ENCODE data around the gene NDUFB7. TPM values are rescaled to one million over a fixed set of nuclear protein-coding genes. Genes with fewer than 3 reads are reported as not detected.

Gene NDUFB7
- total RNA-seq, 2 experiments from 2014 or later = 141 to 282 TPM

GRCh38 chr19:14520543-14520942 lies 51.3 kb downstream of the NDUFB7 start:
- no peak for TF ChIP-seq CTCF (conservative IDR thresholded peaks at IDR 0.05; ENCODE audit: low read length)
- TF ChIP-seq EZH2phosphoT487 (IDR thresholded peaks at IDR 0.05; ENCODE audit: borderline replicate concordance, low read depth, low read length) = no peak
- Histone ChIP-seq H3K4me2 (ENCODE audit: low read length) (no peak overlapping the region), H4K20me1 (ENCODE audit: insufficient read depth, low read length) (peaks cover 17% of the 10 kb centered on the region), H3K4me1 (ENCODE audit: insufficient read depth, low read length, poor library complexity, severe bottlenecking) (peaks cover 49% of the 10 kb centered on the region), H3K9me2 (ENCODE audit: insufficient read depth, low read length) (no peaks in the 10 kb centered on the region), H2AFZ (ENCODE audit: low read length) (no peak overlapping the region), H3K9me3 (ENCODE audit: low read length) (no peaks in the 10 kb centered on the region), H3K27ac (ENCODE audit: low read depth, low read length, poor library complexity, severe bottlenecking) (no peak overlapping the region), H3K79me2 (ENCODE audit: insufficient read depth, low read depth, low read length) (peaks cover 26% of the 10 kb centered on the region), H3K4me3 (ENCODE audit: low read depth, low read length, poor library complexity, severe bottlenecking) (no peak overlapping the region), H3K36me3 (ENCODE audit: insufficient read depth, low read length) (peaks cover 19% of the 10 kb centered on the region)
- ChIA-PET POLR2A (no interaction called here), CTCF (ENCODE audit: unreplicated experiment) (no interaction called here)
- intact Hi-C loops (cut with micrococcal nuclease; ENCODE audit: unreplicated experiment) = no loop called here
- DNase-seq (ENCODE audit: low spot score) = no peak
- no TSS peak for BruUV-seq (replicated peaks)

GRCh38 chr19:14519860-14520407 lies 51.9 kb downstream of the NDUFB7 start:
- ChIA-PET POLR2A (no interaction called here), CTCF (ENCODE audit: unreplicated experiment) (no interaction called here)
- DNase-seq (ENCODE audit: low spot score) = no peak
- H3K9me2 ChIP-seq (ENCODE audit: insufficient read depth, low read length) = no peaks in the 10 kb centered on the region
- H2AFZ ChIP-seq (ENCODE audit: low read length) = no peak overlapping the region
- no peak for TF ChIP-seq CTCF (conservative IDR thresholded peaks at IDR 0.05; ENCODE audit: low read length)
- TF ChIP-seq EZH2phosphoT487 (IDR thresholded peaks at IDR 0.05; ENCODE audit: borderline replicate concordance, low read depth, low read length) = no peak
- H3K9me3 ChIP-seq (ENCODE audit: low read length) = no peaks in the 10 kb centered on the region
- H3K27ac ChIP-seq (ENCODE audit: low read depth, low read length, poor library complexity, severe bottlenecking) = peak overlapping the region; percentile 9
- H4K20me1 ChIP-seq (ENCODE audit: insufficient read depth, low read length) = peaks cover 17% of the 10 kb centered on the region
- peaks cover 25% of the 10 kb centered on the region for H3K36me3 ChIP-seq (ENCODE audit: insufficient read depth, low read length)
- no peak overlapping the region for H3K4me2 ChIP-seq (ENCODE audit: low read length)
- H3K4me3 ChIP-seq (ENCODE audit: low read depth, low read length, poor library complexity, severe bottlenecking) = no peak overlapping the region
- H3K79me2 ChIP-seq (ENCODE audit: insufficient read depth, low read depth, low read length) = peaks cover 31% of the 10 kb centered on the region
- BruUV-seq (replicated peaks) = no TSS peak
- peaks cover 55% of the 10 kb centered on the region for H3K4me1 ChIP-seq (ENCODE audit: insufficient read depth, low read length, poor library complexity, severe bottlenecking)
- intact Hi-C loops (cut with micrococcal nuclease; ENCODE audit: unreplicated experiment) = loop anchor here (5.0 kb wide), 1 partner anchor 37 kb away; no protein-coding TSS in a partner anchor

- POLR2A ChIA-PET = no interaction called here
- H3K4me1 ChIP-seq (ENCODE audit: insufficient read depth, low read length, poor library complexity, severe bottlenecking) = peaks cover 61% of the 10 kb centered on the region
- H3K79me2 ChIP-seq (ENCODE audit: insufficient read depth, low read depth, low read length) = peaks cover 35% of the 10 kb centered on the region
- no TSS peak for BruUV-seq (replicated peaks)
- peaks cover 17% of the 10 kb centered on the region for H4K20me1 ChIP-seq (ENCODE audit: insufficient read depth, low read length)
- DNase-seq (ENCODE audit: low spot score) = no peak
- CTCF ChIA-PET (ENCODE audit: unreplicated experiment) = no interaction called here
- peaks cover 31% of the 10 kb centered on the region for H3K36me3 ChIP-seq (ENCODE audit: insufficient read depth, low read length)
- H3K27ac ChIP-seq (ENCODE audit: low read depth, low read length, poor library complexity, severe bottlenecking) = peak overlapping the region; percentile 76
- no peak for TF ChIP-seq EZH2phosphoT487 (IDR thresholded peaks at IDR 0.05; ENCODE audit: borderline replicate concordance, low read depth, low read length)
- TF ChIP-seq CTCF (conservative IDR thresholded peaks at IDR 0.05; ENCODE audit: low read length) = no peak
- H3K4me3 ChIP-seq (ENCODE audit: low read depth, low read length, poor library complexity, severe bottlenecking) = peak overlapping the region; percentile 68
- H3K9me3 ChIP-seq (ENCODE audit: low read length) = no peaks in the 10 kb centered on the region
- H3K9me2 ChIP-seq (ENCODE audit: insufficient read depth, low read length) = no peaks in the 10 kb centered on the region
- no peak overlapping the region for H2AFZ ChIP-seq (ENCODE audit: low read length)
- intact Hi-C loops (cut with micrococcal nuclease; ENCODE audit: unreplicated experiment) = loop anchor here (5.0 kb wide), 1 partner anchor 38 kb away; no protein-coding TSS in a partner anchor
- peak overlapping the region; percentile 90 for H3K4me2 ChIP-seq (ENCODE audit: low read length)
These were observed 52.5 kb downstream of the NDUFB7 start for GRCh38 chr19:14519245-14519859.
